ENCODE measurements around the gene SLC9C1.
A peak's percentile ranks its signal among the peaks of the same experiment; 100 is the strongest.

The SLC9C1 gene

GRCh38 chr3:112175646-112176045 lies 118.4 kb downstream of the SLC9C1 start:
- no peak for DNase-seq

GRCh38 chr3:112175037-112175436 lies 119.0 kb downstream of the SLC9C1 start:
- DNase-seq = no peak

- DNase-seq = no peak
These were observed 122.9 kb downstream of the SLC9C1 start for GRCh38 chr3:112171144-112171543.

GRCh38 chr3:112170046-112170445 lies 124.0 kb downstream of the SLC9C1 start:
- DNase-seq = no peak

- DNase-seq = no peak
These were observed 126.3 kb downstream of the SLC9C1 start for GRCh38 chr3:112167758-112168157.

- DNase-seq = no peak
These were observed 144.9 kb downstream of the SLC9C1 start for GRCh38 chr3:112149136-112149535.

GRCh38 chr3:112143689-112144088 lies 150.3 kb downstream of the SLC9C1 start:
- no peak for DNase-seq

- DNase-seq = no peak
These were observed 150.8 kb downstream of the SLC9C1 start for GRCh38 chr3:112143251-112143650.

GRCh38 chr3:112141293-112141692 lies 152.7 kb downstream of the SLC9C1 start:
- no peak for DNase-seq

- no peak for DNase-seq
These were observed 153.4 kb downstream of the SLC9C1 start for GRCh38 chr3:112140584-112140983.

GRCh38 chr3:112138219-112138969 lies 155.6 kb downstream of the SLC9C1 start:
- DNase-seq = no peak

GRCh38 chr3:112137781-112138180 lies 156.2 kb downstream of the SLC9C1 start:
- DNase-seq = no peak

GRCh38 chr3:112136959-112137693 lies 156.9 kb downstream of the SLC9C1 start:
- peak; percentile 48 for DNase-seq

- no peak for DNase-seq
These were observed 158.0 kb downstream of the SLC9C1 start for GRCh38 chr3:112136046-112136445.

- DNase-seq = no peak
These were observed 159.5 kb downstream of the SLC9C1 start for GRCh38 chr3:112134335-112135124.

- no peak for DNase-seq
These were observed 160.2 kb downstream of the SLC9C1 start for GRCh38 chr3:112133626-112134334.

- peak; percentile 22 for DNase-seq
These were observed 161.0 kb downstream of the SLC9C1 start, which contains the start of gene GCSAM for GRCh38 chr3:112132975-112133448. TSS of gene GCSAM (minus strand) at chr3:112133248. CDS start at chr3:112133120, 128 bp downstream.

- no peak for DNase-seq
These were observed 161.5 kb downstream of the SLC9C1 start for GRCh38 chr3:112132554-112132953.

- DNase-seq = no peak
These were observed 161.9 kb downstream of the SLC9C1 start for GRCh38 chr3:112132088-112132487.

GRCh38 chr3:112131111-112131510 lies 162.9 kb downstream of the SLC9C1 start:
- no peak for DNase-seq

- DNase-seq = no peak
These were observed 163.4 kb downstream of the SLC9C1 start for GRCh38 chr3:112130638-112130993.

- DNase-seq = no peak
These were observed 163.9 kb downstream of the SLC9C1 start for GRCh38 chr3:112129925-112130637.
